22Rv1 (cell line): ENCODE measurements around the gene PRSS57.
A peak's percentile ranks its signal among the peaks of the same experiment; 100 is the strongest.

ENCODE experiments used
- H3K27ac ChIP-seq: fragments of 450-650 bp; 2 replicates; pipeline ENCODE4 v1.5.1; 2017
- ZFX ChIP-seq: fragments of 450-650 bp; IDR thresholded peaks from 2 replicates; pipeline ENCODE4 v1.6.1; 2017; ENCODE audit warnings: antibody characterized with exemption, borderline replicate concordance
- TF ChIP-seq, protein P1 (sequence below): fragments of 450-650 bp; IDR thresholded peaks from 2 replicates; pipeline ENCODE4 v1.5.1; 2017; ENCODE audit warnings: mild to moderate bottlenecking

Gene PRSS57

DNA sequence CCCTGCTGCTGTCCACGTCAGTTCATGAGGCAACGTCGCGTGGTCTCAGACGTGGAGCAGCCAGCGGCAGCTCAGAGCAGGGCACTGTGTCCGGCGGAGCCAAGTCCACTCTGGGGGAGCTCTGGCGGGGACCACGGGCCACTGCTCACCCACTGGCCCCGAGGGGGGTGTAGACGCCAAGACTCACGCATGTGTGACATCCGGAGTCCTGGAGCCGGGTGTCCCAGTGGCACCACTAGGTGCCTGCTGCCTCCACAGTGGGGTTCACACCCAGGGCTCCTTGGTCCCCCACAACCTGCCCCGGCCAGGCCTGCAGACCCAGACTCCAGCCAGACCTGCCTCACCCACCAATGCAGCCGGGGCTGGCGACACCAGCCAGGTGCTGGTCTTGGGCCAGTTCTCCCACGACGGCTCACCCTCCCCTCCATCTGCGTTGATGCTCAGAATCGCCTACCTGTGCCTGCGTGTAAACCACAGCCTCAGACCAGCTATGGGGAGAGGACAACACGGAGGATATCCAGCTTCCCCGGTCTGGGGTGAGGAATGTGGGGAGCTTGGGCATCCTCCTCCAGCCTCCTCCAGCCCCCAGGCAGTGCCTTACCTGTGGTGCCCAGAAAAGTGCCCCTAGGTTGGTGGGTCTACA lies 12.5 kb downstream of the PRSS57 start:
- TF ChIP-seq, protein P1, sequence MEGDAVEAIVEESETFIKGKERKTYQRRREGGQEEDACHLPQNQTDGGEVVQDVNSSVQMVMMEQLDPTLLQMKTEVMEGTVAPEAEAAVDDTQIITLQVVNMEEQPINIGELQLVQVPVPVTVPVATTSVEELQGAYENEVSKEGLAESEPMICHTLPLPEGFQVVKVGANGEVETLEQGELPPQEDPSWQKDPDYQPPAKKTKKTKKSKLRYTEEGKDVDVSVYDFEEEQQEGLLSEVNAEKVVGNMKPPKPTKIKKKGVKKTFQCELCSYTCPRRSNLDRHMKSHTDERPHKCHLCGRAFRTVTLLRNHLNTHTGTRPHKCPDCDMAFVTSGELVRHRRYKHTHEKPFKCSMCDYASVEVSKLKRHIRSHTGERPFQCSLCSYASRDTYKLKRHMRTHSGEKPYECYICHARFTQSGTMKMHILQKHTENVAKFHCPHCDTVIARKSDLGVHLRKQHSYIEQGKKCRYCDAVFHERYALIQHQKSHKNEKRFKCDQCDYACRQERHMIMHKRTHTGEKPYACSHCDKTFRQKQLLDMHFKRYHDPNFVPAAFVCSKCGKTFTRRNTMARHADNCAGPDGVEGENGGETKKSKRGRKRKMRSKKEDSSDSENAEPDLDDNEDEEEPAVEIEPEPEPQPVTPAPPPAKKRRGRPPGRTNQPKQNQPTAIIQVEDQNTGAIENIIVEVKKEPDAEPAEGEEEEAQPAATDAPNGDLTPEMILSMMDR = no peak
- no peak for TF ChIP-seq ZFX
- no peak overlapping the region for H3K27ac ChIP-seq

DNA sequence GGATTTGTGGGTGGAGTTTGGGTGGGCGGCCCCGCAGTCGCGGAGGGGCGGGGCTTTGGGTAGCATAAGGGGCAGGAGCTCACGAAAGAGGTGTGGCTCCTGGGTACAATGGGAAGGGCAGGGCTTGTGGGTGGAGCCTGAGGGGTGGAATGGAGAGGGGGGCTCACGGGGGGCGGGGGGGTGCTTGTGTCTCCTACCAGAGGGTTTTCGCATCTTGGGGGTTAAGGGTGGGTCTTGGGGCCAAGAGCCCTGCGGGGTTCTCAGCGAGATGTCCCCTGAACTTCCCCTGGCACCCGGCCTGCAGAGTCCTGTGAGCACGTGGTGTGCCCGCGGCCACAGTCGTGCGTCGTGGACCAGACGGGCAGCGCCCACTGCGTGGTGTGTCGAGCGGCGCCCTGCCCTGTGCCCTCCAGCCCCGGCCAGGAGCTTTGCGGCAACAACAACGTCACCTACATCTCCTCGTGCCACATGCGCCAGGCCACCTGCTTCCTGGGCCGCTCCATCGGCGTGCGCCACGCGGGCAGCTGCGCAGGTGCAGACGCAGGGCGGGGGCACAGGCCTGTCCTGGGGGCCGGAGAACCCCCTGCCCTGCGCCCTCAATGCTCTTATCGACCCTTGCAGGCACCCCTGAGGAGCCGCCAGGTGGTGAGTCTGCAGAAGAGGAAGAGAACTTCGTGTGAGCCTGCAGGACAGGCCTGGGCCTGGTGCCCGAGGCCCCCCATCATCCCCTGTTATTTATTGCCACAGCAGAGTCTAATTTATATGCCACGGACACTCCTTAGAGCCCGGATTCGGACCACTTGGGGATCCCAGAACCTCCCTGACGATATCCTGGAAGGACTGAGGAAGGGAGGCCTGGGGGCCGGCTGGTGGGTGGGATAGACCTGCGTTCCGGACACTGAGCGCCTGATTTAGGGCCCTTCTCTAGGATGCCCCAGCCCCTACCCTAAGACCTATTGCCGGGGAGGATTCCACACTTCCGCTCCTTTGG lies 13.9 kb downstream of the PRSS57 start:
- no peak for TF ChIP-seq ZFX
- TF ChIP-seq, protein P1 = no peak
- peak overlapping the region; percentile 84 for H3K27ac ChIP-seq

DNA sequence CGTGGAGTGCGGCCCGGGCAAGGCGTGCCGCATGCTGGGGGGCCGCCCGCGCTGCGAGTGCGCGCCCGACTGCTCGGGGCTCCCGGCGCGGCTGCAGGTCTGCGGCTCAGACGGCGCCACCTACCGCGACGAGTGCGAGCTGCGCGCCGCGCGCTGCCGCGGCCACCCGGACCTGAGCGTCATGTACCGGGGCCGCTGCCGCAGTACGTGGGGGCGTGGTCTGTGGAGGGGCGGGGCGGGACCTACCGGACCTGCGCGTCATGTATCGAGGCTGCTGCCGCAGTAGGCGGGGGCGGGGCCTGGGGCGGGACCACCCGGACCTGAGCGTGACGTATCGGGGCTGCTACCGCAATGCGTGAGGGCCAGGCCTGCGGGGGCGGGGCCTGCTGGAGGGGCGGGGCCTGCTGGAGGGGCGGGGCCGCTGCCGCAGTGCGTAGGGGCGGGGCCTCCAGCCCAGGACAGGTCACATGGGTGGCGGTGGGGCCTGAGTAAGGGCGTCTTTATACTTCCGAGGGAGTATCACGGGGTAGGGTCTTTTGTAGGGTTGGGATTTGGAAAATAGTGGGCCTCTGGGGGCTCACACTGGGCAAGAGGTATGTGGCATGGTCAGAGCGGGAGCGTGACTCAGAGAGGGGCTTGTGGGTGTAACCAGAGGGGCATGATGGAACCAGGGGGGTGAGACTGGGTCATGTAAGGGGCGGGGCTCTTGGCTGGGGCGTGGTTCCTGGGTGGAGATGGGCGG lies 14.8 kb downstream of the PRSS57 start:
- TF ChIP-seq, protein P1 = peak; percentile 81
- no peak for TF ChIP-seq ZFX
- H3K27ac ChIP-seq = peak overlapping the region; percentile 84

DNA sequence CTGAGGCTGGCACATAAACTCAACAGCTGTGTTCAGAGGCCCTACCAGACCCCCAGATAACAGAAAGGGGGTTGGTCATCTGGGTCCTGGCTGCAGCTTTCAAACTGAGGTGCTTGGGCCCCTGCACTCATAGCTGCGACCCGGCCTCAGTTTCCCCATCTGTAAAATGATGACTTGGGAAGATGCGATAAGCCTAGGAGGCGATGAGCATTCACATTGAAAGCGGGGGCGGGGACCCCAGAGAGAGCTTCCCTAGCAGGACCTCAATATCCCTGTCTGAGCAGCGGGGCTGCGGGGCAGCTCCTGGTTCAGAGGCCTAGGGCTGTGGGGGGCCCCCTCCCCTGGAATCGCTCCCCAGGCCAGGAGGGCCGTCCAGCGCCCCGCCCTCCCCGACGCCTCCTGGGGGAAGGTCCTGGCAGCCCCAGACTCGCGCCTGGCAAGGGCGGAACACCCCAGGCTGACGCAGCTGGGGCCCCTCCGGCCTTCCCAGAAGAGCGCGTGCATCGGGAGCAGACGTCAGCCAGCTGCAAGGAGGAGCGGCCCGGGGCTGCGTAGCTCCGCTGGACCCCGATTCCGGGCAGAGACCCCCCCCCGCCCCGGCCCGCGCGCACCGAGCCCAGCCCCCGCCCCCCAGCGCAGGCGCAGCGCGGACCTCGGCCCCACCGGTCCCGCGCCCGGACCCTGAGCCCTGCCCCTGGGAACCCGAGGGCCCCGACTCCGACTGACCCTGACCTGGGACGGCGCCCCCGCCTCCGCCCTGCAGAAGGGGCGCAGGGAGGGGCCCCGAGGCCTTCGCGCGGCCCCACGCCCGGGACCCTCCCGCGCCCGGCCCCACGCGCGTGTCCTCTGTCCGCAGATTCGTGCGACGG lies 15.6 kb downstream of the PRSS57 start:
- TF ChIP-seq ZFX = no peak
- TF ChIP-seq, protein P1 = no peak
- peak overlapping the region; percentile 84 for H3K27ac ChIP-seq

DNA sequence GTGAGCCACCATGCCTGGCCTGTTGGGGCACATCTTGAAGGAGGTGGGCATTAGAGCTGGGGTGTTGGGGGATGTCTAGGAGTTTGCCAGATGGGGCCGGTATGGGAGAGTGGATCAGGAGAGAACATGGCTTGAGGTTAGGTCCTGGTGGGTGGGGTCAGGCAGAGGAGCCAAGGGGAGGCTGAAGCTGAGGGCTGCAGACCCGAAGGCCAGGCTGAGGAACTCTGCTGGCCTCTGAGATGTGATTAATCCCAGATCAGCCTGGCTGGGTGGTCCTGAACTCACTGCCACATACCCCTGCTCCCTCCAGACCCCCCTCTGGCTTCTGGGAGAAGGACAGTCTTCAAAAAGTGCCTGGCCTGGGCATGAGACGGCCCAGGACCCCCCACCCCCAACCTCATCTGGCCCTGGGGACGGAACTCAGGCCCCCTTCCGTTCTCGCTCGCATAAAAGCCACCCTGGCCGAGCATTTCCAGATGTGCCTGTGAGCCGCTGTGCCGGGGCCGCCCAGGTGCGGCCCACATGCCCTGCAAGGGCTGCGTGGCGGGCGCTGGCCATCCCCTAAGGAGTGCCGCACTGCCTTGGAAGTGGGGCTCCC lies 16.4 kb downstream of the PRSS57 start:
- no peak for TF ChIP-seq ZFX
- TF ChIP-seq, protein P1 = no peak
- H3K27ac ChIP-seq = peak overlapping the region; percentile 84; the same call in 1 of the 2 replicates
